HepG2 (cell line): ENCODE data around the gene TUBG2. TPM values are rescaled to one million over a fixed set of nuclear protein-coding genes. Genes with fewer than 3 reads are reported as not detected.

ENCODE experiments used
- ARNTL ChIP-seq: sonication (generic); formaldehyde crosslinking; IDR thresholded peaks from 2 replicates; pipeline ENCODE4 v1.4.0; 2020; ENCODE audit warnings: mild to moderate bottlenecking, missing genetic modification reagents
- CCDC6 ChIP-seq: sonication (generic); formaldehyde crosslinking; IDR thresholded peaks from 2 replicates; pipeline ENCODE4 v1.8.1; 2022; ENCODE audit warnings: mild to moderate bottlenecking, missing genetic modification reagents, moderate library complexity
- GTF2F1 ChIP-seq: fragments of 150-350 bp; IDR thresholded peaks from 2 replicates; pipeline ENCODE4 v1.6.1; 2014; ENCODE audit warnings: low read length
- HMGA1 ChIP-seq: sonication (generic); formaldehyde crosslinking; conservative IDR thresholded peaks from 2 replicates; pipeline ENCODE4 v1.4.0; 2020; ENCODE audit warnings: missing genetic modification reagents
- MXD1 ChIP-seq: sonication (generic); formaldehyde crosslinking; IDR thresholded peaks from 2 replicates; pipeline ENCODE4 v1.4.0; 2020; ENCODE audit warnings: mild to moderate bottlenecking, missing genetic modification reagents
- NFATC3 ChIP-seq: sonication (generic); formaldehyde crosslinking; IDR thresholded peaks from 2 replicates; pipeline ENCODE4 v1.5.1; 2020; ENCODE audit warnings: mild to moderate bottlenecking, missing genetic modification reagents
- PITX1 ChIP-seq: sonication (generic); formaldehyde crosslinking; IDR thresholded peaks from 2 replicates; pipeline ENCODE4 v1.5.1; 2020; ENCODE audit warnings: mild to moderate bottlenecking, missing genetic modification reagents
- RBFOX2 ChIP-seq: fragments of 200-400 bp; formaldehyde crosslinking; IDR thresholded peaks from 2 replicates; pipeline ENCODE4 v1.6.1; 2017; ENCODE audit warnings: low read depth, mild to moderate bottlenecking, low read length
- SNAI1 ChIP-seq: sonication (generic); formaldehyde crosslinking; IDR thresholded peaks from 2 replicates; pipeline ENCODE4 v1.5.0; 2020; ENCODE audit warnings: mild to moderate bottlenecking, missing genetic modification reagents, borderline replicate concordance
- SP140L ChIP-seq: sonication (generic); formaldehyde crosslinking; IDR thresholded peaks from 2 replicates; pipeline ENCODE4 v1.4.0; 2020; ENCODE audit warnings: missing genetic modification reagents, borderline replicate concordance
- TP53 ChIP-seq: sonication (generic); formaldehyde crosslinking; conservative IDR thresholded peaks from 2 replicates; pipeline ENCODE4 v1.4.0; 2020; ENCODE audit warnings: missing genetic modification reagents
- ZBTB26 ChIP-seq: IDR thresholded peaks from 2 replicates; pipeline ENCODE4 v1.6.1; 2016; ENCODE audit warnings: missing compliant biosample characterization, missing genetic modification reagents, borderline replicate concordance
- ZBTB43 ChIP-seq: sonication (generic); formaldehyde crosslinking; conservative IDR thresholded peaks from 2 replicates; pipeline ENCODE4 v1.4.0; 2020; ENCODE audit warnings: missing genetic modification reagents
- ZFP37 ChIP-seq: sonication (generic); formaldehyde crosslinking; IDR thresholded peaks from 2 replicates; pipeline ENCODE4 v1.4.0; 2020; ENCODE audit warnings: missing genetic modification reagents, borderline replicate concordance
- ZNF253 ChIP-seq: sonication (generic); formaldehyde crosslinking; IDR thresholded peaks from 2 replicates; pipeline ENCODE4 v1.8.0; 2022; ENCODE audit warnings: mild to moderate bottlenecking, missing genetic modification reagents, borderline replicate concordance
- ZNF30 ChIP-seq: sonication (generic); formaldehyde crosslinking; IDR thresholded peaks from 2 replicates; pipeline ENCODE4 v1.5.0; 2020; ENCODE audit warnings: mild to moderate bottlenecking, missing genetic modification reagents
- ZNF383 ChIP-seq: sonication (generic); formaldehyde crosslinking; IDR thresholded peaks from 2 replicates; pipeline ENCODE4 v1.4.0; 2020; ENCODE audit warnings: missing genetic modification reagents, mild to moderate bottlenecking, borderline replicate concordance
- ZNF576 ChIP-seq: sonication (generic); formaldehyde crosslinking; IDR thresholded peaks from 2 replicates; pipeline ENCODE4 v1.4.0; 2020; ENCODE audit warnings: mild to moderate bottlenecking, missing genetic modification reagents
- ZNF614 ChIP-seq: IDR thresholded peaks from 2 replicates; pipeline ENCODE4 v1.6.1; 2018; ENCODE audit warnings: missing biosample characterization, missing genetic modification reagents, inconsistent platforms, borderline replicate concordance
- ZNF619 ChIP-seq: sonication (generic); formaldehyde crosslinking; IDR thresholded peaks from 2 replicates; pipeline ENCODE4 v1.4.0; 2020; ENCODE audit warnings: mild to moderate bottlenecking, missing genetic modification reagents
- ZNF646 ChIP-seq: sonication (generic); formaldehyde crosslinking; IDR thresholded peaks from 2 replicates; pipeline ENCODE4 v1.9.0; 2021; ENCODE audit warnings: mild to moderate bottlenecking, missing genetic modification reagents
- polyA plus RNA-seq, 8 experiments: library from polyadenylated mRNA; depleted of rRNA in 3 of 8; stranded (reverse) in 7 of 8; unstranded in 1 of 8; fragments of >200 nt; fragmentation: Illumina TruSeq in 4 of 8; extraction: Trizol in 4 of 8; gene quantifications; 2 replicates each; pipeline versions ENCODE4 v1.2.1 to v1.2.3, GENCODE V29; 2011 to 2016; ENCODE audit warnings: low read depth in 4 of 8, missing spikeins in 1 of 8, mixed read lengths in 1 of 8; ENCODE audit not compliant: insufficient read depth in 1 of 8
- total RNA-seq, 5 experiments: library from RNA; depleted of rRNA; stranded (reverse); fragments of >200 nt; fragmentation: Illumina TruSeq; extraction: Trizol; gene quantifications; 2 replicates each; pipeline ENCODE4 v1.2.3, GENCODE V29; 2016; ENCODE audit warnings: low read depth in 1 of 5

TUBG2 gene
- total and polyA plus RNA-seq, 2 of the 13 experiments (the other 11 are each of a cell fraction or from before 2014, with no cell fraction given) = 16.0 to 42.3 TPM

GRCh38 chr17:42618442-42619150, 40.5 kb upstream of the TUBG2 start (continued):
- TF ChIP-seq ZNF646 (CRISPR knock-in tag) = no peak
- TF ChIP-seq ZNF30 (CRISPR knock-in tag) = no peak
- no peak for TF ChIP-seq NFATC3
- no peak for TF ChIP-seq SNAI1 (CRISPR knock-in tag)
- no peak for TF ChIP-seq ARNTL (CRISPR knock-in tag)
- TF ChIP-seq HMGA1 = no peak
- 0 out of 2 replicates have a peak, but pooled peaks have one; percentile 75 for TF ChIP-seq CCDC6 (CRISPR knock-in tag)
- TF ChIP-seq SP140L (CRISPR knock-in tag) = no peak
- no peak for TF ChIP-seq ZNF576 (CRISPR knock-in tag)
- no peak for TF ChIP-seq GTF2F1
- no peak for TF ChIP-seq ZBTB43 (CRISPR knock-in tag)
- TF ChIP-seq ZNF614 (CRISPR knock-in tag) = peak; percentile 90; the same call in 1 of the 2 replicates
- TF ChIP-seq ZBTB26 (CRISPR knock-in tag) = no peak; the same call in 1 of the 2 replicates
- no peak for TF ChIP-seq PITX1 (CRISPR knock-in tag)
- no peak for TF ChIP-seq ZNF253
- no peak for TF ChIP-seq ZFP37 (CRISPR knock-in tag)
- no peak for TF ChIP-seq TP53 (CRISPR knock-in tag)
- 0 out of 2 replicates have a peak, but pooled peaks have one; percentile 63 for TF ChIP-seq ZNF619 (CRISPR knock-in tag)
- TF ChIP-seq RBFOX2 = no peak
- TF ChIP-seq ZNF383 (CRISPR knock-in tag) = no peak
- TF ChIP-seq MXD1 (CRISPR knock-in tag) = no peak
